Fibroblast of gingiva (primary cell): ENCODE results near the gene INO80E.
A peak's percentile ranks its signal among the peaks of the same experiment; 100 is the strongest.

ENCODE experiments used
- DNase-seq: peaks from one replicate; pipeline ENCODE4 v3.0.0-alpha.2; 2011; ENCODE audit warnings: low read depth

INO80E gene

DNA sequence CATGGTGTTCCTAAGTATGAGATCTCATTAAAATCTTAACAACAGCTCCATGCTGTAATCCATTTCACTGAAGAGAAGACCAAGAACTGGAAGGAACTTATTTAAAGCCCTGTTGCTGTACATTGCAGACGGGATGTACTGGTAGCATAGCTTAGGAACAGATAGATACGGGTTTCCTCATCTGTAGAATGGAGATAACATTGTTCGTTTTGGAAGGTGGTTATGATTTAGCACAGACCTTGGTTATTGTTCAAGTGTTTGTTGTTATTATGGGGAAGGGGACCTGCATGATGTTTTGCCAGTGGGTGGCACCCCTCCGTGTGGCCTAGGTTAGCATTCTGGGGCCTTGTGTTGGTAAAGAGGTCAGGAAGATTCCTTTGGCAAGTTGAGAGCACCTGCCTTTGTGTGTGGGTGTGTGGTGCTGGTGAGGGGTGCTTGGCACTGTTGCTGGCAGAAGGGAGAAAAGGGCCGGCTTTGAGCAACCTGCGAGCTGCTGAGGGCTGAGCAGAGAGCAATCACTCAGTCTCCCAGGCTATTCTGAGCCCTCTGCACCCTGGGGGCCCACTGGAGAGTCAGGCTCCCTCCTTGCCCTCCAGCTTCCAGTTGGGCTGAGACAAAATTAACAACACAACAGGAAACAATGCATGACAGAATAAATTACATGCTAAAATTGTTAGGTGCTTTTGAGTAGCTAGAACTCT lies 20.1 kb upstream of the INO80E start:
- DNase-seq: no peak

DNA sequence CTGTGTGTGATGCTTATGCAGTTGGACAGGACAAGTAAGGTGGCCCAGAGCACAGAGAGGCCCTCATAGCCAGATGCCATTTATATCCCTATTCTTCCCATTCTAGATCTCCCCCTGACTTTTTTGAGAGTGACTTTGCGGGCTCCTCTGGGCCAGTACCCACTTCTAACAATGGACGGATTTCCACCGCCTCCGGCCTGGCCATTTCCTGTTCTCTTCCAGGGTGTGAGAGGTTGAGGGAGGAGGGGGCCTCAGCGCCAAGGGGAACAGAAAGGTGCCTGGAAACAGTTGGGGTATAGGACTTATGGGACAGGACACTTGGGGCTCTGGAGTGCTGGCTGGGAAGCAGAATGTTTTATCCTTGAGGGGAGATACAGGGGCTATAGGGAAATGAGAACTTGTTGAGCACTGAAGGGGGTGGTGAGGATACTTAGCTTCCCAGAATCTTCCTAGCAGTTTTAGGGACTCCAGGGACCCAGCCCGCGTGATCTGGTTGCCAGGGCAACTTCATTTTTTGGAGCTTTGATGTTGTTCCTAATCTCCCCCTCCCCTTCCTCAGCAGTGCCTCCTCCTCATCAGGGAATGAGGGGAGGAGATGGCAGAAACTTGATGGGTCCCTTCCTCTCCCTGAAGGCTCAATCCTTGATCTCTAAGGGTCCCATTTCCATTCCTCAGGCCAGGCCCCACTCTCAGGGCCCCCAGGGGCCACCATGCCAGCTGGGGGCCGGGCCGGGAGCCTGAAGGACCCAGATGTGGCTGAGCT lies 18.8 kb upstream of the INO80E start:
- DNase-seq: no peak

DNA sequence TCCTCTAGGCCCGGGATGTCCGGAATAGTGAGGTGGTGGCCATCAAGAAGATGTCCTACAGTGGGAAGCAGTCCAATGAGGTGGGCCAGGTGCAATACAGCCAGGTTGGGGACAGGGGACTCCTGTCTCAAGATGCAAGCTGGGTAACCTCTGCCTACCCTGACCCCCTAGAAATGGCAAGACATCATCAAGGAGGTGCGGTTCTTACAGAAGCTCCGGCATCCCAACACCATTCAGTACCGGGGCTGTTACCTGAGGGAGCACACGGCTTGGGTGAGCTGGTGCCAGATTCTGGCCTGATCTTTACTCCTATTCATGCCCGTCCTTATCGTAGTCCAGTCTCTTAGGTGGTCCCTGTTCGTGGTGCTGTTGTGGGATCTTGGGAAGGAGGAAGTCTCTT lies 18.0 kb upstream of the INO80E start:
- DNase-seq: no peak

DNA sequence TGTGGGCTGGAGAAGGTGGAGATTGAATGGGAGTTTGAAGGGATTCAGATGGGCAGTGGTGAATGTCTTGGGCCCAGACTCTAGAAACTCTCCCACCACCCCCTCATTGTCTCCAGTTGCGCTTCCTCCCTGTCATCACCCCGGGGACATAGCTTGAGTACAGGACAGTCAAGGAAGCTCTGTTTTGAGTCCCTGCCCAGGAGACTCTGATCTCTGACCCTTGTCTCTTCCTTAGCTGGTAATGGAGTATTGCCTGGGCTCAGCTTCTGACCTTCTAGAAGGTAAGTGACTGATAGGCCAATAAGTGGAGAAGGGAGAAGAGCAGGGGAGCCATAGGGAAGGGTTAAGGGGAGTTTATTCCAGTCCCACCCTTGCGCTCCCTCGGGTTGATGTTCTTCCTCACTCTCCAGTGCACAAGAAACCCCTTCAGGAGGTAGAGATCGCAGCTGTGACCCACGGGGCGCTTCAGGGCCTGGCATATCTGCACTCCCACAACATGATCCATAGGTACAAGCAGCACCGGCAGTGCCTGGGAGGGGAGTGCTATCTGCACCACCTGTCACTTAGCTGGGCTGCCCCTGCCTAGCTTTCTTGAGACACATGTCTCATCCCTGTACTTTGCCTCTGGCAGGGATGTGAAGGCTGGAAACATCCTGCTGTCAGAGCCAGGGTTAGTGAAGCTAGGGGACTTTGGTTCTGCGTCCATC lies 17.3 kb upstream of the INO80E start:
- DNase-seq: no peak

DNA sequence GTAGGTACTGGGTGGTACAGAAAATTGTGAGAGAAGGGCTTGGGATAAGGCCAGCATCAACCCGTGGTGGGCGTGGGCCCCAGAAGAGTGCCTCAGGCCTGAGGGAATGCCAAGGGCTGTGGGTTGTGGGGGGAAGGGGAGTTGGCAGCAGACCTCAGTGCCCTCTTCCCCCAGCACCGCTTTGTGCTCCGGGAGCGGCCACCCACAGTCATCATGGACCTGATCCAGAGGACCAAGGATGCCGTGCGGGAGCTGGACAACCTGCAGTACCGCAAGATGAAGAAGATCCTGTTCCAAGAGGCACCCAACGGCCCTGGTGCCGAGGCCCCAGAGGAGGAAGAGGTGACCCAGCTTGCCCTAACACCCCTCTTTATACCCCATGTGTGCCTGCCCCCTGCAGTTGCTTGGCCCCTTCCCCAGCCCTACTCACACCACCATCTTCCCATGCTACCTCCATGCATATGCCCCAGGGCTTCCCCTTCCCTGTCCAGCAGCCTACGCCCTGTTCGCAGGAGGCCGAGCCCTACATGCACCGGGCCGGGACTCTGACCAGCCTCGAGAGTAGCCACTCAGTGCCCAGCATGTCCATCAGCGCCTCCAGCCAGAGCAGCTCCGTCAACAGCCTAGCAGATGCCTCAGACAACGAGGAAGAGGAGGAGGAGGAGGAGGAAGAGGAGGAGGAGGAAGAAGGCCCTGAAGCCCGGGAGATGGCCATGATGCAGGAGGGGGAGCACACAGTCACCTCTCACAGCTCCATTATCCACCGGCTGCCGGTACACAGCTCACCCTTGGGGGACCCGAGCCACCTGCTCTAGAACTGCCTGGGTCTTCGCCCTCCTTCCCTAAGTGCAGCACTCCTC lies 13.3 kb upstream of the INO80E start:
- DNase-seq: no peak

DNA sequence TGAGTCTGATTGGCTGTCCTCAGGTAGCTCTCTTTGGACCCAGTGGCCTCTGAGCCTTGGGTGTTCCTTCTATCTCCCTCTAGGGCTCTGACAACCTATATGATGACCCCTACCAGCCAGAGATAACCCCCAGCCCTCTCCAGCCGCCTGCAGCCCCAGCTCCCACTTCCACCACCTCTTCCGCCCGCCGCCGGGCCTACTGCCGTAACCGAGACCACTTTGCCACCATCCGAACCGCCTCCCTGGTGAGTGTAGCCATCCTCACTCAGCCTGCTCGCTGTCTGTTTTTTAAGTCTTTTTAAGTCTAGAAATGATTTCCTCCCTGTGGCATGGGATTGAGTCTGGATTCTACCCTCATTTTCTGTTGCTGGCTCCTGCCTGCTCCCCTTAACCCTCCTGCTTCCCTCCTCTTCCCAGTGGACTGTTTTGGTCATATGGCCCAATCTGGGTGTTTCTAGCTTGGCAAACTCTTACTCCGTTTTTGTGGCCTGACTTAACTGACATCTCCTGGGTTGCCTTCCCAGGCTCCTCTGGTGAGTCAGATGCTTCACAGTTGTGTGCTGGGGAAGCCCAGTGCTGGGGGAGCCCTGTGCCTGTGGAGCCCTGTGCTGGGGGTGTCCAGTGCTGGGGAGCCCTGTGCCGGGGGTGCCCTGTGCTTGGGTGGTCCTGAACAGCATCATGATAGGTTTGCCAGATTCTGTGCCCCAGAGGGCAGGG lies 12.5 kb upstream of the INO80E start:
- no peak for DNase-seq

DNA sequence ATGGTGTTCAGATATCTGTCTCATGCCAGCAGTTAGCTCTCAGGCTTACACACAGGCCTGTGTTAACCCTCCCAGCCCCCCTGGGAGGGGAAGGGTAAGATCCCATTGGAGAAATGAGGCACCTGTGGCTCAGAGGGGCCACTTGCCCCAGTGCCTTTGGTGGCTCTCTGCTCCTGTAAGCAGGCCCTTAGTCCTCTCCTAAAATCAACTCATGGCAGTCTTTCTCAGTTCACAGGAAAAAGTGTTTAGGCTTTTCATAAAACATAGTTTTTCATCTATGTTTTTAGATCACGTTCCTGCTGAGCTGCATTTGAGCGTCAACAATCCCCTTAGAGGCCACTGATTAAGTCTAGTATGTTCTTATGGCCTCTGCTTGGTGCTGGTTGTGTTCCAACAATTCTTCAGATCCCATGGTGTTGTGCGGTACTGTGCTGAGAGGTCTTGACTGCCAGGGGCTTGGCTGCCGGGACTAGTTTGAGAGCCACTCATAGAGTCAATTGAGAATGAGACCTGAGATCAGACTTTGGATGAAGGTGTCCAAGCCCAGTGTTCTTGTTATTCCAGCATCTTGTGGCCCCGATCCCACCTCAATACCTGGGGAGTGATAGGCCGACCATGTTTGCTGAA lies 11.8 kb upstream of the INO80E start:
- DNase-seq: no peak

DNA sequence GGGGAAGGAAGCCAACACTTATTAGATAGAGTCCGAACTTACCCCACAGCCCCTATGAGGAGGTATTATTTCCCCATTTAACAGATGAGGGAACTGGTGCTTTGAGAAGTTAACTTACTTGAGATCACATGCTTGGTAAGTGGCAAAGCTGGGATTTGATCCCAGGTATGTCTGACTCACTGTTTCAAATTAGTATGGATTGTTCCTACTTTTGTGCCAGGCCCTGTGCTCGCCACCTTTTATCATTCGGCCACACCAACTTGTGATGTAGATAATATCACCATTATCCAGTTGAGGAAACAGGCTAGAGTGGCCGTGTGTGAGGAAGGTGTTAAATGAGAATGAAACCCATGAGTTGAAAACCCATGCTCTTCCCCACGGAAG lies 11.3 kb upstream of the INO80E start:
- DNase-seq: no peak

DNA sequence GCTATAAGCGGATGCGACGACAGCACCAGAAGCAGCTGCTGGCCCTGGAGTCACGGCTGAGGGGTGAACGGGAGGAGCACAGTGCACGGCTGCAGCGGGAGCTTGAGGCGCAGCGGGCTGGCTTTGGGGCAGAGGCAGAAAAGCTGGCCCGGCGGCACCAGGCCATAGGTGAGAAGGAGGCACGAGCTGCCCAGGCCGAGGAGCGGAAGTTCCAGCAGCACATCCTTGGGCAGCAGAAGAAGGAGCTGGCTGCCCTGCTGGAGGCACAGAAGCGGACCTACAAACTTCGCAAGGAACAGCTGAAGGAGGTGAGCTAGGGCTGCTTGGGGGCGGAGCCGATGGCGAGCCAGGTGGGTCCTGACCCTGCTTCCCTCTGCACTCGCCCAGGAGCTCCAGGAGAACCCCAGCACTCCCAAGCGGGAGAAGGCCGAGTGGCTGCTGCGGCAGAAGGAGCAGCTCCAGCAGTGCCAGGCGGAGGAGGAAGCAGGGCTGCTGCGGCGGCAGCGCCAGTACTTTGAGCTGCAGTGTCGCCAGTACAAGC lies 10.7 kb upstream of the INO80E start:
- DNase-seq: no peak

DNA sequence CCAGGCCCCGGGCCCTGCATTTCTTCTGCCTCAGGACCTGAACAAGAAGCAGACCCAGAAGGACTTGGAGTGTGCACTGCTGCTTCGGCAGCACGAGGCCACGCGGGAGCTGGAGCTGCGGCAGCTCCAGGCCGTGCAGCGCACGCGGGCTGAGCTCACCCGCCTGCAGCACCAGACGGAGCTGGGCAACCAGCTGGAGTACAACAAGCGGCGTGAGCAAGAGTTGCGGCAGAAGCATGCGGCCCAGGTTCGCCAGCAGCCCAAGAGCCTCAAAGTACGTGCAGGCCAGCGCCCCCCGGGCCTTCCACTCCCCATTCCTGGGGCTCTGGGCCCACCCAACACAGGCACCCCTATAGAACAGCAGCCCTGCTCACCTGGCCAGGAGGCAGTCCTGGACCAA lies 9.8 kb upstream of the INO80E start:
- no peak for DNase-seq

DNA sequence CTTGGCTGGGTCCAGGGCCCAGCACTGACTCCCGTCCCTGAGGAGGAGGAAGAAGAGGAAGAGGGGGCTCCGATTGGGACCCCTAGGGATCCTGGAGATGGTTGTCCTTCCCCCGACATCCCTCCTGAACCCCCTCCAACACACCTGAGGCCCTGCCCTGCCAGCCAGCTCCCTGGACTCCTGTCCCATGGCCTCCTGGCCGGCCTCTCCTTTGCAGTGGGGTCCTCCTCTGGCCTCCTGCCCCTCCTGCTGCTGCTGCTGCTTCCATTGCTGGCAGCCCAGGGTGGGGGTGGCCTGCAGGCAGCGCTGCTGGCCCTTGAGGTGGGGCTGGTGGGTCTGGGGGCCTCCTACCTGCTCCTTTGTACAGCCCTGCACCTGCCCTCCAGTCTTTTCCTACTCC lies 9.1 kb upstream of the INO80E start:
- no peak for DNase-seq

DNA sequence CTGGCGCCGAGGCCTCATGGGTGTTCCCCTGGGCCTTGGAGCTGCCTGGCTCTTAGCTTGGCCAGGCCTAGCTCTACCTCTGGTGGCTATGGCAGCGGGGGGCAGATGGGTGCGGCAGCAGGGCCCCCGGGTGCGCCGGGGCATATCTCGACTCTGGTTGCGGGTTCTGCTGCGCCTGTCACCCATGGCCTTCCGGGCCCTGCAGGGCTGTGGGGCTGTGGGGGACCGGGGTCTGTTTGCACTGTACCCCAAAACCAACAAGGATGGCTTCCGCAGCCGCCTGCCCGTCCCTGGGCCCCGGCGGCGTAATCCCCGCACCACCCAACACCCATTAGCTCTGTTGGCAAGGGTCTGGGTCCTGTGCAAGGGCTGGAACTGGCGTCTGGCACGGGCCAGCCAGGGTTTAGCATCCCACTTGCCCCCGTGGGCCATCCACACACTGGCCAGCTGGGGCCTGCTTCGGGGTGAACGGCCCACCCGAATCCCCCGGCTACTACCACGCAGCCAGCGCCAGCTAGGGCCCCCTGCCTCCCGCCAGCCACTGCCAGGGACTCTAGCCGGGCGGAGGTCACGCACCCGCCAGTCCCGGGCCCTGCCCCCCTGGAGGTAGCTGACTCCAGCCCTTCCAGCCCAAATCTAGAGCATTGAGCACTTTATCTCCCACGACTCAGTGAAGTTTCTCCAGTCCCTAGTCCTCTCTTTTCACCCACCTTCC lies 8.5 kb upstream of the INO80E start:
- DNase-seq: no peak

DNA sequence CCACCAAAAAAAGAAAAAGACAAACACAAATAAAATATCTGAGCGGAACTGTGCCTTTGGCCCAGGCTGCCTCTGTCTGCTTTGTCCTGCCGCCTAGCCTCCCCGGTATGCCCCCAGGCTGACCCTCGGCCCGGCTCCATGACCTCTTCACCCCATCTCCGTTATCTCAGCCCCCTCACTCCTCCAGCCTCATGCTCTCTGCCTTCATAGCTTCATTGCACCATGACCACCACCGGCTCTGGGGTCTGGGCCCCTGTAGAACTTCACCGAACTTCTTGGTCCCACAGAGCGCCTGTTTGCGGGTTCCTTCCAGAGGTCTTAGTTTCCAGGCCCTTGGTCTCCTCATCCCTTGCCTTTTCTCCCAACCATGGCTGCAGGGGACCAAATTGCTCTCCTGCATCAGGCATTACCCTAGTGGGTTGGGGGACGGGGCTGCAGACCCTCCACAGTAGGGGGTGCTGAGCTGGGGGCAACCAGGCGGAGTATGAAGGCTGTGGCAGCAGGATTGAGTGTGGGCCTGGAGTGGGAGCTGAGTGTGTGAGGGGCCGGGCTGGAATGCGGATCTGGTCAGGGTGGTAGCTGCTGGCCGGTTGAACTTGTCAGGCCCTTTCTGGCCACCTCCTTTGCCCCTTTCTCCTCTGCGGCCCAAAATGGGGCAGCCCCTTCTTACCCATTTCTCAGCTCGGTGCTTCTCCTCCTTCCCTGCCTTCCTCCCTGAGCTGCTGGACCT lies 7.5 kb upstream of the INO80E start:
- DNase-seq: no peak

DNA sequence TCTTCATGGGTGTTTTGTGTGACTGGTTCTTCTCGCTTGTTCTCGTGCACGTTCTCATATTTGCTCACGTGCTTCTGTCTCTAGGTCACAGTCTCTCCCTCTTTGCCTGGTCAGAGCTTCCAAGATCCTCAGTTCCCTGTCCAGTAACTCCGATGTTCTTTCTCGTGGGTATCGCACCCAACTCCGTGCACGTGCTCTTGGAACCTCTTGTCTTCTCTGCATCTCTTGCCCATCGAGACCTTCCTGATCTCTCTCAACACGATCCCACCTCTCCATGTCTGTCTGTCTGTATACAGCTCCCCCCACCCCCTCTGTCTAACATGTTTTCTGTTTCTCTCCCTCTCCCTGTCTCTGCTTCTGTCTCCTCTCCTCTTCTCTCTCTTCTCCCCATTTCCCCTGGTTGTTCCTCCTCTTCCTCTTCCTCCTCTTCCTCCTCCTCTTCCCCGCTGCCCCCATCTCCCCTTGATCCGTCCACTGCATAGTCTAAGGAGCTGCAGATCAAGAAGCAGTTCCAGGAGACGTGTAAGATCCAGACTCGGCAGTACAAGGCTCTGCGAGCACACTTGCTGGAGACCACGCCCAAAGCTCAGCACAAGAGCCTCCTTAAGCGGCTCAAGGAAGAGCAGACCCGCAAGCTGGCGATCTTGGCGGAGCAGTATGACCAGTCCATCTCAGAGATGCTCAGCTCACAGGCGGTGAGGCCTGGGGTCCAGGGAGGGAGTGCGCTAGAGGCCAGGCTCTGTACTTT lies 6.8 kb upstream of the INO80E start:
- no peak for DNase-seq

DNA sequence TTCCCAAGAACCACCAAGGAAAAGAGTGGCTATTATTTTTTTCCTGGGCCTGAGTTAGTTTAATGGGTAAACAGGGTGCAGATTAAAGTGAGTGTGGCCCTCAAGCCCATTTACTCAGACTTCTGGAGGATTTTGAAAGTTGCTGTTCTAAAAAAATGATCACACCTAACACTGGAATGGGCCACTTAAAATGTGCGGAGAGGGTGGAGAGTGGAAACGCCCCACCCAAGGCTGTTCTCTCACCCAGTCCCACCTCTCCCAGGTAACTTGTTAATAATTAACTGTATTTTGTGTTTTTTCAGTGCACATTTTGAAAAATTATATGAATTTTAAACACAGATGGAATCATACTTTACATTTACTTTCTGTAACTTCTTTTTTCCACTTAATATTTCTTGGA lies 6.0 kb upstream of the INO80E start:
- no peak for DNase-seq

DNA sequence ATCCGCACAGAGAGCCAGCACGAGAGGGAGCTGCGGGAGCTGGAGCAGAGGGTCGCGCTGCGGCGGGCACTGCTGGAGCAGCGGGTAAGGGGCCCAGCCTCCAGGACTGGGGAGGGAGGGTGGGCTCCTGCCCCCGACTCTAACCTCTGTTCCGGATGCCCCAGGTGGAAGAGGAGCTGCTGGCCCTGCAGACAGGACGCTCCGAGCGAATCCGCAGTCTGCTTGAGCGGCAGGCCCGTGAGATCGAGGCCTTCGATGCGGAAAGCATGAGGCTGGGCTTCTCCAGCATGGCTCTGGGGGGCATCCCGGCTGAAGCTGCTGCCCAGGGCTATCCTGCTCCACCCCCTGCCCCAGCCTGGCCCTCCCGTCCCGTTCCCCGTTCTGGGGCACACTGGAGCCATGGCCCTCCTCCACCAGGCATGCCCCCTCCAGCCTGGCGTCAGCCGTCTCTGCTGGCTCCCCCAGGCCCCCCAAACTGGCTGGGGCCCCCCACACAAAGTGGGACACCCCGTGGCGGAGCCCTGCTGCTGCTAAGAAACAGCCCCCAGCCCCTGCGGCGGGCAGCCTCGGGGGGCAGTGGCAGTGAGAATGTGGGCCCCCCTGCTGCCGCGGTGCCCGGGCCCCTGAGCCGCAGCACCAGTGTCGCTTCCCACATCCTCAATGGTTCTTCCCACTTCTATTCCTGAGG lies 5.0 kb upstream of the INO80E start:
- no peak for DNase-seq

DNA sequence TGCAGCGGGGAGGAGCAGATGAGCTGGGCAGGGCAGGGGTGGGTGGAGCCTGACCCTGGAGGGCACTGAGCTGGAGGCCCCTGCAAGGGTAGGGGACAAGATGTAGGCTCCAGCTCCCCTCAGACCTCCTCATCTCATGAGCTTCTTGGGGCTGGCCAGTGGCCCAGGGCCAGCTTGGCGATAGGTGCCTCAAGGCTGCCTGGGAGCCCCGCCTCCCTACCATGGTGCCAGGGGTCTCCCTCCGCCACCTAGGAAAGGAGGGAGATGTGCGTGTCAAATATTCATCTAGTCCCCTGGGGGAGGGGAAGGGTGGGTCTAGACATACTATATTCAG lies 4.5 kb upstream of the INO80E start:
- DNase-seq: no peak

DNA sequence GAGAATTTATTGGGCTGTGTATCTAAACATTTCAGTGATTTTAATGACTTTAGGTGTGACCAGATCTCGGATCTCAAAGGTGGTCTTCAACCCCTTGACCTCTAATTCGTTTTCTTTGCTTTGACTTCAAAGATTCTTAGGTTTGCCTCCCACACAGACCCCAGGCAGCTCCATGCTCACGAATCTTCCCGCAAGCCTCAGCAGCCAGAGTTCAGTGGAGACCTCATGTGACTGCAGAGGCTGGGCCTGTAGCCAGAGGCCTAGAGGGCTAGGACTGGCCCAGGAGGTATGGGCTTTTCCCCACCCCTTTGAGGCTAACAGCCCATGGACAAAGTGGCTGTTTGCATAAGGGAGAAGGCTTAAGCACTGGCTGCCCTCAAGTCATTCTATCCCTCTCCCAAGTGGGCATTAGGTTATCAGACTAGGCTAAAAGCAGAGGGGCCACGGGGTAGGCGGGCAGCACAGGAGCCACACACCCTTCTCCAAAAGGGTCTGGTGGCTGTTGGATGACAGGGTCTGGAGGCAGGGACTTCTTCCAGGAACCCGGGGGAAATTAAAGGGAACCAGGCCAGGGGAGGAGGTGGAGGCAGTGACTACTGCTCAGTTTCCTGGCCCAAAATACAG lies 3.6 kb upstream of the INO80E start:
- peak; percentile 33 for DNase-seq
